ENCODE data around the gene GLI1.

- no peak for TF ChIP-seq CTCF (IDR thresholded peaks at IDR 0.05; ENCODE audit: insufficient read depth, low read depth, low read length)
- TF ChIP-seq EZH2 (IDR thresholded peaks at IDR 0.05; ENCODE audit: insufficient read depth, low read length) = no peak
These were observed 9.9 kb downstream of the GLI1 start for GRCh38 chr12:57469296-57470164.

Measured in astrocyte (in vitro differentiated cells and primary cell).